Measurements from ENCODE around the gene STARD8. TPM values are rescaled to one million over a fixed set of nuclear protein-coding genes. Genes with fewer than 3 reads are reported as not detected.

The STARD8 gene
- polyA plus RNA-seq, 1 donor from 2014 or later: 0.09 TPM

GRCh38 chrX:68694435-68695205, 47.2 kb downstream of the STARD8 start:
- H2AFZ ChIP-seq (ENCODE audit: low read depth, low read length): no peak overlapping the region
- no peaks in the 10 kb centered on the region for H3K79me2 ChIP-seq (replicated peaks; ENCODE audit: insufficient read depth, low read length)
- H3K27me3 ChIP-seq (ENCODE audit: insufficient read depth, low read depth, low read length): peaks cover 22% of the 10 kb centered on the region
- H3K9me2 ChIP-seq (ENCODE audit: insufficient read depth, low read length): no peaks in the 10 kb centered on the region
- no peaks in the 10 kb centered on the region for H3K36me3 ChIP-seq (ENCODE audit: insufficient read depth, low read length)
- no peaks in the 10 kb centered on the region for H3K9me3 ChIP-seq (ENCODE audit: low read length)
- no peak overlapping the region for H3K9ac ChIP-seq (ENCODE audit: low read length)
- H3K4me2 ChIP-seq (ENCODE audit: low read length): no peak overlapping the region
- no peaks in the 10 kb centered on the region for H3F3A ChIP-seq (ENCODE audit: insufficient read depth, low read length, poor library complexity, severe bottlenecking)
- H4K20me1 ChIP-seq (ENCODE audit: insufficient read depth): no peaks in the 10 kb centered on the region
- H3K27ac ChIP-seq (ENCODE audit: low read length): no peak overlapping the region
- no peak overlapping the region for H3K4me3 ChIP-seq (ENCODE audit: low read length)
- TF ChIP-seq CTCF (IDR thresholded peaks at IDR 0.05; ENCODE audit: poor library complexity, severe bottlenecking) (no peak), POLR2AphosphoS5 (IDR thresholded peaks at IDR 0.05) (no peak), EP300 (conservative IDR thresholded peaks at IDR 0.05; ENCODE audit: poor library complexity, severe bottlenecking) (no peak), RAD21 (conservative IDR thresholded peaks at IDR 0.05) (no peak), REST (IDR thresholded peaks at IDR 0.05; ENCODE audit: borderline replicate concordance) (no peak), MXI1 (conservative IDR thresholded peaks at IDR 0.05; ENCODE audit: poor library complexity, severe bottlenecking) (no peak), SMC3 (conservative IDR thresholded peaks at IDR 0.05; ENCODE audit: poor library complexity) (no peak), TAF1 (IDR thresholded peaks at IDR 0.05; ENCODE audit: low read depth) (no peak), EZH2 (IDR thresholded peaks at IDR 0.05; ENCODE audit: borderline replicate concordance, insufficient read depth, low read length, poor library complexity, severe bottlenecking) (no peak)

- Histone ChIP-seq H3K27ac (ENCODE audit: low read length) (no peak overlapping the region), H3F3A (ENCODE audit: insufficient read depth, low read length, poor library complexity, severe bottlenecking) (no peaks in the 10 kb centered on the region), H3K9ac (ENCODE audit: low read length) (no peak overlapping the region), H3K79me2 (replicated peaks; ENCODE audit: insufficient read depth, low read length) (no peaks in the 10 kb centered on the region), H3K9me3 (ENCODE audit: low read length) (no peaks in the 10 kb centered on the region), H3K4me2 (ENCODE audit: low read length) (no peak overlapping the region), H4K20me1 (ENCODE audit: insufficient read depth) (no peaks in the 10 kb centered on the region), H3K36me3 (ENCODE audit: insufficient read depth, low read length) (no peaks in the 10 kb centered on the region), H3K27me3 (ENCODE audit: insufficient read depth, low read depth, low read length) (peaks cover 22% of the 10 kb centered on the region), H3K4me3 (ENCODE audit: low read length) (no peak overlapping the region), H3K9me2 (ENCODE audit: insufficient read depth, low read length) (no peaks in the 10 kb centered on the region), H2AFZ (ENCODE audit: low read depth, low read length) (no peak overlapping the region)
- TF ChIP-seq REST (IDR thresholded peaks at IDR 0.05; ENCODE audit: borderline replicate concordance) (no peak), EZH2 (IDR thresholded peaks at IDR 0.05; ENCODE audit: borderline replicate concordance, insufficient read depth, low read length, poor library complexity, severe bottlenecking) (no peak), RAD21 (conservative IDR thresholded peaks at IDR 0.05) (no peak), MXI1 (conservative IDR thresholded peaks at IDR 0.05; ENCODE audit: poor library complexity, severe bottlenecking) (no peak), TAF1 (IDR thresholded peaks at IDR 0.05; ENCODE audit: low read depth) (no peak), CTCF (IDR thresholded peaks at IDR 0.05; ENCODE audit: poor library complexity, severe bottlenecking) (no peak), EP300 (conservative IDR thresholded peaks at IDR 0.05; ENCODE audit: poor library complexity, severe bottlenecking) (no peak), POLR2AphosphoS5 (IDR thresholded peaks at IDR 0.05) (no peak), SMC3 (conservative IDR thresholded peaks at IDR 0.05; ENCODE audit: poor library complexity) (no peak)
Observed at GRCh38 chrX:68695206-68695845, 47.9 kb downstream of the STARD8 start.
